Gastrocnemius medialis (tissue), 4 donors: ENCODE results near the gene IMPDH1. TPM values are rescaled to one million over a fixed set of nuclear protein-coding genes. Genes with fewer than 3 reads are reported as not detected.

Experiments used
- ATAC-seq, 2 donors: fragments of 150-250 bp; one replicate each; pipeline ENCODE4 v1.9.1; 2016
- DNase-seq, 2 donors: peaks; one replicate each; pipeline ENCODE4 v3.0.0-alpha.2; 2019
- H3K27ac ChIP-seq, 4 donors: fragments of 200-600 bp; sonication (generic); 1 replicate in 1 of 4; 2 replicates in 3 of 4; pipeline ENCODE4 v1.5.1; 2016 to 2018; ENCODE audit warnings: mild to moderate bottlenecking in 2 of 4, moderate library complexity in 1 of 4
- H3K27me3 ChIP-seq, 3 donors: fragments of 200-600 bp; sonication (generic) in 2 of 3; 1 replicate in 1 of 3; 2 replicates in 2 of 3; pipeline versions ENCODE4 v1.5.1 to v1.6.0; 2016 to 2019; ENCODE audit warnings: mild to moderate bottlenecking in 1 of 3, moderate library complexity in 1 of 3
- H3K36me3 ChIP-seq, 2 donors: fragments of 200-600 bp; sonication (generic) in 1 of 2; one replicate each; pipeline ENCODE4 v1.5.1; 2017 to 2018
- H3K4me1 ChIP-seq, 2 donors: fragments of 200-600 bp; sonication (generic) in 1 of 2; one replicate each; pipeline ENCODE4 v1.5.1; 2016 to 2017; ENCODE audit warnings: mild to moderate bottlenecking in 2 of 2
- H3K4me3 ChIP-seq, 4 donors: fragments of 200-600 bp; sonication (generic) in 3 of 4; 1 replicate in 1 of 4; 2 replicates in 3 of 4; pipeline ENCODE4 v1.5.1; 2016 to 2019; ENCODE audit warnings: mild to moderate bottlenecking in 2 of 4
- H3K9me3 ChIP-seq, 3 donors: fragments of 200-600 bp; sonication (generic) in 2 of 3; 1 replicate in 1 of 3; 2 replicates in 2 of 3; pipeline ENCODE4 v1.5.1; 2016 to 2019
- CTCF ChIP-seq, 5 experiments: fragments of 450-650 bp in 3 of 5; fragments of 200-600 bp in 2 of 5; sonication (generic) in 2 of 5; IDR thresholded peaks in 4 of 5; conservative IDR thresholded peaks in 1 of 5; 1 replicate in 4 of 5; 2 replicates in 1 of 5; pipeline ENCODE4 v1.5.1; 2016 to 2019; ENCODE audit warnings: antibody characterized with exemption in 5 of 5, mild to moderate bottlenecking in 3 of 5, moderate library complexity in 3 of 5
- POLR2A ChIP-seq, 2 donors: fragments of 450-650 bp; IDR thresholded peaks; one replicate each; pipeline ENCODE4 v1.6.1; 2017; ENCODE audit warnings: antibody characterized with exemption in 2 of 2, mild to moderate bottlenecking in 2 of 2, moderate library complexity in 2 of 2
- in situ Hi-C, 4 donors: fragments of 200-750 bp; cut with MboI; loops; one replicate each; pipeline versions ENCODE4 v1.15.0 to v1.8.0; 2017; ENCODE audit warnings: low sequenced_read_pairs in 4 of 4
- intact Hi-C: fragments of 100-400 bp; cut with DNase I; formaldehyde crosslinking; loops from one replicate; pipeline ENCODE4 v1.15.1; 2023; ENCODE audit warnings: low total_unique reads
- total RNA-seq, 4 donors: library from RNA; depleted of rRNA; stranded (reverse); fragments of >200 nt; gene quantifications; one replicate each; pipeline versions ENCODE4 v1.1.0 to v1.2.3, GENCODE V29; 2016

IMPDH1 gene
- total RNA-seq, 4 donors from 2014 or later, result 4.0 to 7.1 (median 4.9) TPM

- peaks cover 20 to 22% of the 10 kb centered on the region in 2 donors for H3K4me1 ChIP-seq
- intact Hi-C loops (loop anchor here (2.0 to 10.0 kb wide), 3 partner anchors 45 to 869 kb away; partner anchors contain the start of genes ARF5, GCC1 and IMPDH1), in situ Hi-C loops (loop anchor here in 3 of 4 donors (25.0 kb wide), 2 partner anchors 408 to 433 kb away; partner anchors contain the start of gene ATP6V1F (in 1 of the 3))
- ATAC-seq (peak; percentile 47 to 48), DNase-seq (peak; percentile 55 to 73)
- peak overlapping the region in 3 of 4 donors; percentile 71 to 89 (median 84) for H3K4me3 ChIP-seq
- H3K36me3 ChIP-seq, result no peaks in the 10 kb centered on the region
- H3K27me3 ChIP-seq, result no peaks in the 10 kb centered on the region
- peak in 1 of 2 donors; percentile 31 for TF ChIP-seq POLR2A (IDR thresholded peaks at IDR 0.05)
- TF ChIP-seq CTCF (IDR thresholded peaks at IDR 0.05 in 4 of 5, conservative IDR thresholded peaks at IDR 0.05 in 1 of 5), result no peak
- no peaks in the 10 kb centered on the region for H3K9me3 ChIP-seq
- H3K27ac ChIP-seq, result peak overlapping the region; percentile 83 to 92 (median 88)
These were observed 44.3 kb upstream of the IMPDH1 start for GRCh38 chr7:128453836-128454804.

- Histone ChIP-seq H3K9me3 (no peaks in the 10 kb centered on the region), H3K27ac (no peak overlapping the region), H3K36me3 (no peaks in the 10 kb centered on the region), H3K4me3 (no peak overlapping the region), H3K4me1 (peaks cover 20 to 22% of the 10 kb centered on the region in 2 donors), H3K27me3 (no peaks in the 10 kb centered on the region)
- DNase-seq (no peak), ATAC-seq (no peak)
- in situ Hi-C loops, result loop anchor here in 3 of 4 donors (25.0 kb wide), 2 partner anchors 410 to 435 kb away; partner anchors contain the start of gene ATP6V1F (in 1 of the 3)
- TF ChIP-seq POLR2A (IDR thresholded peaks at IDR 0.05), result no peak
- TF ChIP-seq CTCF (IDR thresholded peaks at IDR 0.05 in 4 of 5, conservative IDR thresholded peaks at IDR 0.05 in 1 of 5), result no peak
- intact Hi-C loops, result loop anchor here (10.0 kb wide), 2 partner anchors 82 to 868 kb away; partner anchors contain the start of genes ARF5 and GCC1
These were observed 42.8 kb upstream of the IMPDH1 start for GRCh38 chr7:128452552-128452951.

- in situ Hi-C loops (loop anchor here in 3 of 4 donors (25.0 kb wide), 2 partner anchors 411 to 436 kb away; partner anchors contain the start of gene ATP6V1F (in 1 of the 3)), intact Hi-C loops (loop anchor here (10.0 kb wide), 2 partner anchors 84 to 866 kb away; partner anchors contain the start of genes ARF5 and GCC1)
- no peaks in the 10 kb centered on the region for H3K27me3 ChIP-seq
- H3K36me3 ChIP-seq, result no peaks in the 10 kb centered on the region
- H3K9me3 ChIP-seq, result no peaks in the 10 kb centered on the region
- peaks cover 9 to 14% of the 10 kb centered on the region in 2 donors for H3K4me1 ChIP-seq
- no peak for DNase-seq
- H3K27ac ChIP-seq, result no peak overlapping the region
- TF ChIP-seq POLR2A (IDR thresholded peaks at IDR 0.05) (no peak), CTCF (IDR thresholded peaks at IDR 0.05 in 4 of 5, conservative IDR thresholded peaks at IDR 0.05 in 1 of 5) (no peak)
- ATAC-seq, result no peak
- no peak overlapping the region for H3K4me3 ChIP-seq
These were observed 41.1 kb upstream of the IMPDH1 start for GRCh38 chr7:128450913-128451312.

GRCh38 chr7:128450409-128450808 is 40.6 kb upstream of the IMPDH1 start:
- intact Hi-C loops (loop anchor here (10.0 kb wide), 2 partner anchors 84 to 866 kb away; partner anchors contain the start of genes ARF5 and GCC1), in situ Hi-C loops (loop anchor here in 3 of 4 donors (25.0 kb wide), 2 partner anchors 412 to 437 kb away; partner anchors contain the start of gene ATP6V1F (in 1 of the 3))

More at GRCh38 chr7:128450409-128450808, 40.6 kb upstream of the IMPDH1 start:
- Histone ChIP-seq H3K27me3 (no peaks in the 10 kb centered on the region), H3K4me1 (peaks cover 8 to 14% of the 10 kb centered on the region in 2 donors), H3K27ac (no peak overlapping the region), H3K9me3 (no peaks in the 10 kb centered on the region), H3K36me3 (no peaks in the 10 kb centered on the region), H3K4me3 (no peak overlapping the region)
- DNase-seq (no peak), ATAC-seq (no peak)
- TF ChIP-seq POLR2A (IDR thresholded peaks at IDR 0.05), result no peak
- TF ChIP-seq CTCF (IDR thresholded peaks at IDR 0.05 in 4 of 5, conservative IDR thresholded peaks at IDR 0.05 in 1 of 5), result no peak
